Fibroblast of the aortic adventitia (primary cell): Measurements from ENCODE around the gene STIMATE. TPM values are rescaled to one million over a fixed set of nuclear protein-coding genes. Genes with fewer than 3 reads are reported as not detected.

Experiments
- DNase-seq: peaks from one replicate; pipeline ENCODE4 v3.0.0-alpha.2; 2010; ENCODE audit warnings: low read depth
- H3K4me3 ChIP-seq: 2 replicates; pipeline ENCODE4 v1.5.1; 2011; ENCODE audit warnings: low read depth, mild to moderate bottlenecking, control low read depth, low read length, moderate library complexity
- total RNA-seq: library from RNA; depleted of rRNA; stranded (reverse); fragments of >200 nt; gene quantifications from 2 replicates; pipeline ENCODE4 v1.2.3, GENCODE V29; 2012; ENCODE audit warnings: low replicate concordance
- TF ChIP-seq, protein P1 (sequence below): IDR thresholded peaks from 2 replicates; pipeline ENCODE4 v1.5.1; 2011; ENCODE audit warnings: mild to moderate bottlenecking, low read length, control low read depth, inconsistent platforms; ENCODE audit not compliant: insufficient read depth

The STIMATE gene
- total RNA-seq, 1 donor: 13.1 TPM

DNA sequence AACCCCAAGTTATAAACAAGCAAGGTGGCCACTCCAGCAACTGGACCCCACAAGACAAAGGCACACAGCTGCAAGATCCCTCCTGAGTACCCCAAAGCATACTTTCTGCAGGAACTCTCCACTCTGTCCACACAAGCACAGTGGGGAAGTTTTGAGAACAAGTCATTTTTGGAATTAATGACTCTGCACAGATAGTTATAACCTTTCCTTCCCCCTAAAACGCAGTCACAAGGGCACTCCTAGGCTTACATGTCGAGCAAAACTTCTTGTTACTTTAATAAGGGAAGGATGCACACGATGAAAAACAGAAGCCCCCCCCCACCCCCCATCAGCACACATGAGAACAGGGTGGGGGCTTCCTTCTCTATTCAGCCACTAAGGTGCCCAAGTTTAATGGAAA is 1.2 kb downstream of the STIMATE start:
- DNase-seq: no peak
- TF ChIP-seq, protein P1, sequence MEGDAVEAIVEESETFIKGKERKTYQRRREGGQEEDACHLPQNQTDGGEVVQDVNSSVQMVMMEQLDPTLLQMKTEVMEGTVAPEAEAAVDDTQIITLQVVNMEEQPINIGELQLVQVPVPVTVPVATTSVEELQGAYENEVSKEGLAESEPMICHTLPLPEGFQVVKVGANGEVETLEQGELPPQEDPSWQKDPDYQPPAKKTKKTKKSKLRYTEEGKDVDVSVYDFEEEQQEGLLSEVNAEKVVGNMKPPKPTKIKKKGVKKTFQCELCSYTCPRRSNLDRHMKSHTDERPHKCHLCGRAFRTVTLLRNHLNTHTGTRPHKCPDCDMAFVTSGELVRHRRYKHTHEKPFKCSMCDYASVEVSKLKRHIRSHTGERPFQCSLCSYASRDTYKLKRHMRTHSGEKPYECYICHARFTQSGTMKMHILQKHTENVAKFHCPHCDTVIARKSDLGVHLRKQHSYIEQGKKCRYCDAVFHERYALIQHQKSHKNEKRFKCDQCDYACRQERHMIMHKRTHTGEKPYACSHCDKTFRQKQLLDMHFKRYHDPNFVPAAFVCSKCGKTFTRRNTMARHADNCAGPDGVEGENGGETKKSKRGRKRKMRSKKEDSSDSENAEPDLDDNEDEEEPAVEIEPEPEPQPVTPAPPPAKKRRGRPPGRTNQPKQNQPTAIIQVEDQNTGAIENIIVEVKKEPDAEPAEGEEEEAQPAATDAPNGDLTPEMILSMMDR: no peak
- H3K4me3 ChIP-seq: peak overlapping the region; percentile 91

GRCh38 chr3:52895418-52895817 is 1.9 kb downstream of the STIMATE start:
- no peak for DNase-seq

GRCh38 chr3:52894756-52895155 is 2.6 kb downstream of the STIMATE start:
- DNase-seq: no peak
- H3K4me3 ChIP-seq: no peak overlapping the region
- TF ChIP-seq, protein P1: no peak

More at GRCh38 chr3:52895418-52895817, 1.9 kb downstream of the STIMATE start:
- TF ChIP-seq, protein P1: no peak
- H3K4me3 ChIP-seq: no peak overlapping the region

- H3K4me3 ChIP-seq: peak overlapping the region; percentile 22
- TF ChIP-seq, protein P1: no peak
- no peak for DNase-seq
Measured at GRCh38 chr3:52893723-52894122, 3.6 kb downstream of the STIMATE start.

DNA sequence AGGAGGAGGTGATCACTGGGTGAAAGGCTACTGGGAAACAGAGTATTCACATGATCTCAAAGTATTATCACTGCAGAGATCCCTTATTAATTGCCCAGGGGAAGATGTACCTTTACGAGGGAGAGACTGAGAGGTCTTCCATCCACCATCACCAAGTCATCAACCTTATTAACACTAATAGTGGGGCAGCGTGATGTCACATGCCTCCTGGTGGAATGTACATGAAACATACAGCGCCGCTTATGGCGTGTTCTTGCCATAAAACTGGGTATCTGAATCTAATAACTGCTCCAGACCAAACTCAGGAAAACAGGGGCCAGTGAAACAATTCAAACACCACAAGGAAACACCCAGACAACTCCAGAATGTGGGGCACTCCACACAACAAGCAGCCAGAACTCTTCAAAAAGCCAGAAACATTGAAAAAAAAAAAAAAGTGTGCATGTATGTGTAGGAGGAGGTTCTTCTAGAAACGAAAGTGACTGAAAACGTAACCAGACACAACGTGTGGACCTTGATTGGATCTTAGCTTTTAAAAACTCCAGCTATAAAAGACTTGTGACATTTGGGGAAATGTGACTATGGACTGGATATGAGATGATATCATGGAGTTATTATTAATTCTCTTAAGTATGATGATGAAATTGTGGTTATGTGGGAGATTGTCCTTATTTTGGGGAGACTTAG is 4.6 kb downstream of the STIMATE start:
- TF ChIP-seq, protein P1: peak; percentile 9
- peak overlapping the region; percentile 39 for H3K4me3 ChIP-seq
- peak; percentile 46 for DNase-seq

DNA sequence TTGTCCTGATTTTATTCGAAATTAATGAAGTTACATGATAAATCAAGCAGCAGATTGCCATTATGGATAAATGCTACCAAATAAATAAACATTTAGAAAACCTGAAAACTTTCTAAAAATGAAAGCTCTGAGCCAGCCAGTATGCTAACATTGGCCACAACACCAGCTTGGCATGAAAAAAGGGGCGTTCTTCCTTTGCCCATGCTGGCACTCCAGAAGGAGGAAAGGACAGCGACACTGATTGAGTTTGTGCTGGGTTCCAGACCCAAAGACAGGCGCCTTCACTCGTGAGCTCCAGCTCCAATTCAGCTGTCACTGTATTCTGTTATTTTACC is 5.1 kb downstream of the STIMATE start:
- H3K4me3 ChIP-seq: no peak overlapping the region
- DNase-seq: no peak
- TF ChIP-seq, protein P1: no peak

GRCh38 chr3:52891615-52892081 is 5.7 kb downstream of the STIMATE start:
- TF ChIP-seq, protein P1: no peak
- H3K4me3 ChIP-seq: no peak overlapping the region
- DNase-seq: peak; percentile 66
